G401.6 (cell line): ENCODE measurements around the gene NPTN.
"Not testable (repeated sequence)": the region's sequence is repeated elsewhere in the genome, so short reads cannot be mapped to it uniquely, and the experiment has no call there.

Experiments used
- FAIRE-seq: peaks from 2 replicates; lab custom pipeline; 2012; peaks lifted over from hg19 to GRCh38; lab: Jason Lieb, UNC

NPTN gene

DNA sequence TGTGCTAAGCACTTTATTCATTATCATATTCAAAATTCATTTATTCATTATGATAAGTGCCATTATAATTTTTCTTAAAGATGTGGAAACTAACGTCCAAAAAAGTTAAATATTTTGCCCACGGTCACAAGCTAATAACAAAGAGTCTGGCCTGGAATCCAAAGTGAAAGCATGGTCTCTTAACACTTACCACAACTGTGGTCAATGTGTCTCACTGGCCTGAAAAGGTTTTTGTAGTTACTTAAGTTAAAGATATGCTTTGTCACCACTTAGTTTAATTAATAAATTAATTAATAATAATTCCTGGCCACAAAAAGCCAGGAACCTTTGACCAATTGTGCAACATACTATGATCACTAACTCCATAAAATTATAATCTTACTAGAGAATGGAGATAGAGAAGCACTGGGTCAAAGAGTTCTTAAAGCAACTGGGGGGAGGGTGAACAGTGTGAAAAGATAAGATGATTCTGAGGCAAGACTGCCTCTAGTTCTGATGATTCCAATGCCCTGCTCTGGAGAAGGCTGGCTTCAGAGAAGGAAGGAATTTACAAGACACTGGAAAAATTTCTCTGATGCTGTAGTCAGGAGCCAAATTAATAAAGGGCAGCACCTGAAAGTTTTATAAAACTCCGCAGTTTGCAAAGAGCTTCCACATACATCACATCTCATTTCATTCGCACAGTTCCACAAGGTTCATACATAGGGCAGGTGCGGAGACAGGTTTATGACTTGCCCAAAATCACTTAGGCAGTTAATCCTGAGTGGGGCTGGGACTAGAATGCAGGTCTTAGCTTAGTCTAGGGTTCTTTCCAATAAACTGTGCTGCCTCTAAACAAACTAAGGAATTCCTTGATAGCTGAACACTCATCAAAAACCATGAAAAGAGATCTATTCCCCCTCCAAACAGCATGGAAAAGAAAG is 32.5 kb downstream of the NPTN start:
- FAIRE-seq = no peak

DNA sequence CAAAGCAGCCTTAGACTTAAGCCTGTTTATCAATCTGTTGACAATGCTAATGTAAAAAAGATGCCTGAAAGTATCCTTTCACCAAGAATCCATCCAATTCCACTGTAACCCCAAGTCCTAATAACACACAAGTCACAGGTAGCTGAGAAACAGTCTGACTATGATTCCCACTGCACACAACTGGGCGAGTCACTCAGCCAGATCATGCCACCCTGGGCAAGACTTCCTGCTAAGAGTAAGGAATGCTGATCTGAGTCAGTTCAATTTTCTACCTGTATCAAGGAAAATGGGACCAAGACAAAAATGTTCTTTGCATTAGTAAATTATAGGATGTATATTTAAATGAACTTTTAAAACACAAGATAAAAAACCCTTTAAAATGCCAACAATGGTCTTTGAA is 33.3 kb downstream of the NPTN start:
- FAIRE-seq = no peak

DNA sequence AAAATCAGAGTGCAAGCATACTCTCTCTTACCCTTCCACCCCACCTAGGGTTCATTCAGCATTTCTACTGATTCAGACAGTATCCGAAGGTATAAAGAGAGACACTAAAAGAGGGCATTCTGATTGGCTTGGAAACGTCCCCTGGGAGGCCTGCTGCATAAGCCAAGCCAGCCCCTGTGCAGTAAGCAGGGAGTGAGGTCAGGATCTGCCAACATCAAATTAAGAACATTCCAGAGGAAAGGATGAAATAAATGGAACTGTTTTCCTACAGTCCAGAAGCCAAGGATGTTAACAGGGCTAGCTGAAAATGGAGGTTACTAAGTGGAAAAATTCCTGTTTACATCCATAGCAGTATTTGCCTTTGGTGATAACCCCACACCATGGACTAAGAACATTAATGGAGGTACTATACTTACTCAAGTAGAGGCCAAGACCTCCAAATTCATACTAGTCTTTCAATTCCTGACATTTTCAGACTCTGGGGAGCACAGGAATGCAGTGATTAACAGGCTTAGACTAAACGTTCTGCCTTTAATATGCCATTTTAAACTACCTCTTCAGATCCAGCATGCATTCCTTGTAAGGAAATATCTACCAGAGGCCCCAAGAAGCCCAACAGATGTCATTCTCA is 34.5 kb downstream of the NPTN start:
- FAIRE-seq = no peak

DNA sequence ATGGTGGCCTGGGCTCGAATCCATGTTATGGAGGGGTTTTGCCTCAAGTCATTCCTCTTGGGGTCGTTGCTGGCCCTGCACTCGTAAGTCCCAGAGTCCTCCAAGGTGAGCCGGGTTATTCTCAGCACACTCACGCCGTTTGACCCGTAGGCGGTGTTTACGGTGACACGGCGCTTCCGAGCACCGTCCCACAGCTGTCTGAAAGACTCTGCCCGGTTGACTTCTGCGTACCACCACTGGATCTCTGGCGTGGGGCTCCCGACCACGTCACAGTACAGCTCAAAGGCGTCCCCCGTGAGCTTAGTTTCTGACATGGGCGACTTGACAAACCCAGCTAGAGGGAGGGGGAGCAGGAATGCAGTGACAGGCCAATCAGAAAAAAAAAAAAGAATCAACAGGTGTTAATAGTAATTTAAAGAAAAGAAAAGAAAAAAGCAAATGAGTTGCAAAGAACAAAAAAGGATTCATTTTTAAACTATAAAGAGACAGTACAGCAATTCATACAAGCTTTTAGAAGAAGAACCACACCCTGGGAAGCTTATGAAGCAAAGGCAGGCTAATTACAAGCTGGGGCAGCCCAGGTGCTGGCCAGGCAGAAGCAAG is 36.1 kb downstream of the NPTN start:
- FAIRE-seq = no peak

DNA sequence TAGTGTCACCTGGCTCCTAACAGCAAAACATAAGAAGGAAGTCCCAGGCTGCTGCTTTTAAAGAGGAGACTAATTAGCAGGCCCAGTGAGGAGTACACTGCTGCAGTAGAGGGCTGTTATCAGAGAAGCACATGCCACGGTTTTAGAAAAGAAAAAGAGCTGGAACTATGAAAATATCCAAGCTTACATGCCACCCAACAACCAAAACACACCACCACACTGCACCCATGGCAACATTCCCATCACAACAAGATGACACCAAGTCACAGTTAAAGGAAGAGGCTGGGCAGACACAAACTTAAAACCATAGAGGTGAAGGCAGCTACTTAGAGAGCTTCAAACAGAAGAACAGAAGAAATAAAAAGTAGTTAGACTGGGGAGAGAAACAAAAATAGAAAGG is 37.0 kb downstream of the NPTN start:
- FAIRE-seq = no peak

DNA sequence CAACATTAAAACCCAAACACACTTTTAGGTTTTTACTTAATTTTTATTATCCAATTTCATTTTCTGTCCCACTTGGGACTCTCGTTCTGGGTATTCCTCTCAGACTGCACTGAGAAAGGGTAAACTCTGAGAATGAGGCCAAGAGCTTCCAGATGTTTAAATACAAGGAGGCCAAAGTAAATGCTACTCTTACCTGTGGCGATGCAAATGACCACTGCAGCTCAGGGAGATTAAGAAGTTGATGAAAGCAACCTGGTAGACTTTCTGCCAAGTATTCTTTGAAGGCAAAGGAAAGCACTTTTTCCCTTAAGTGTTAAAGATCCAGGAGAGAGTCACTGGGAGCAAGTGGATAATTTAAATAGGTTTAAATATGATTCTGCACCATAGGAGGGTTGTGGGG is 39.1 kb downstream of the NPTN start:
- FAIRE-seq = no peak

DNA sequence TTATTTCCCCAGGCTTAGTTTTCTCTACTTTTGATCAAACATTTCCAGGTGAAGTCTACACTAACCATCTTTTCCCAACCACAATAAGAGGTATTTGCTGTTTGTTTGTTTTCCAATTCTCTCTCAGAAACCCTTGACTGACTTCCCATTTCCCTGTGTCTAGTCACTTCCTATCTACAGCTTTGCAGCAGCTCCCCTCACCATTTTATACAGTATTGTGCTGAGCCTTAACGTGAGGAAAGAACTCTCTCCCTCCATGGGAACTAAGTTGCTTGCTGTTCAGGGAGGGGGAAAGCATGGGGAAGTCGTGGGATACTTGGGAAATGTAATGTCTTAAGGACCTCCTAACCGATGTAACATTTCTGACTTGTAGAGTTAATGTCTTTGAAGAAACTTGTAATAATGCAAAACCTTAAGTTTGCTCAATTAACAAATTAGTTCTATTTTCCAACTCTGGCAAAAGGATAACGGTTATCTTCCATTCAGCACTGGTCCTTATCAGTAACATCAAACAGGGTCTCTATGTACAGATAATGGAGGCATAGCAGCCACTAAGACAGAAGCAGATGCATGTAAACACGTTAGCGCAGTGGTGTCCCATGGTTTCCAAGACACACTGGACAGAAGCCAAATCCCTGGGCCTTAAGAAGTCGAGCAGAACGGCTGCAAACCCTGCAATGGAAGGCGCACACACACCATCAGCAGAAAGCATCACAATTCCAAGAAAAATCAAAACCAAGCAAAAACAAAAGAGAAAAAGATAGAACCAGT is 39.7 kb downstream of the NPTN start:
- no peak for FAIRE-seq

DNA sequence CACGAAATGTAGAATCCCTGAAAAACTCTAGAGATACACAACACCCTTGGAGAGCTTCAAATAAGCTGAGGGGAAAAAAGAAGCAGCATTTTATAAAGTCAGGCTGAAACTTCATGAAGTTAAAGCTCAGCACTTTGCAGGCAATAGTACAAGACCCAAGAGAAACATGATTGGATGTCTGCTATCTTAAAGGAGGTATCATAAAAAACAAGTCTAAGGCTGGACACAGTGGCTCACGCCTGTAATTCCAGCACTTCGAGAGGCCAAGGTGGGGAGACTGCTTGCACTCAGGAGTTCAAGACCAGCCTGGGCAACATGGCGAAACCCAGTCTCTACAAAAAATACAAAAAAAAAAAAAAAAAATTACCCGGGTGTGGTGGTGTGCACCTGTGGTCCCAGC is 42.9 kb downstream of the NPTN start:
- FAIRE-seq = no peak

DNA sequence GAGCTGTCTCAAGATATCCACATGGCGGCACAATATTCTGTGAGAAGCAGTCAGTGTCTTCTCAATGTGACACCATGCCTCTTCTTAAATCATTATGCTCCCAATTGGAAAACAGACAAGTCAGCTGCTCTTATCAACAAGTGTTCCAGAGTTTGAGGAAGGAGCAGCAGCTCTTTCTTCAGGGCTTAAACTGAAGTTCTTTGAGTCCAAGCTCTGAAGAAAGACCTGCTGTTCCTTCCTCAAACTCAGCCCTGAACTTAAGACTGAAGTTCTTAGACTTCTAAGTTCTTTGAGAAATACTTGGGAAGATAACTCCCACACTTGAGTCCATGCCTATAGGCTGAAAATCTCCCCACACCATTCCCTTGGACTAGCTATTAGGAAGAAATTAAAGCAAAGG is 43.4 kb downstream of the NPTN start:
- FAIRE-seq = no peak

DNA sequence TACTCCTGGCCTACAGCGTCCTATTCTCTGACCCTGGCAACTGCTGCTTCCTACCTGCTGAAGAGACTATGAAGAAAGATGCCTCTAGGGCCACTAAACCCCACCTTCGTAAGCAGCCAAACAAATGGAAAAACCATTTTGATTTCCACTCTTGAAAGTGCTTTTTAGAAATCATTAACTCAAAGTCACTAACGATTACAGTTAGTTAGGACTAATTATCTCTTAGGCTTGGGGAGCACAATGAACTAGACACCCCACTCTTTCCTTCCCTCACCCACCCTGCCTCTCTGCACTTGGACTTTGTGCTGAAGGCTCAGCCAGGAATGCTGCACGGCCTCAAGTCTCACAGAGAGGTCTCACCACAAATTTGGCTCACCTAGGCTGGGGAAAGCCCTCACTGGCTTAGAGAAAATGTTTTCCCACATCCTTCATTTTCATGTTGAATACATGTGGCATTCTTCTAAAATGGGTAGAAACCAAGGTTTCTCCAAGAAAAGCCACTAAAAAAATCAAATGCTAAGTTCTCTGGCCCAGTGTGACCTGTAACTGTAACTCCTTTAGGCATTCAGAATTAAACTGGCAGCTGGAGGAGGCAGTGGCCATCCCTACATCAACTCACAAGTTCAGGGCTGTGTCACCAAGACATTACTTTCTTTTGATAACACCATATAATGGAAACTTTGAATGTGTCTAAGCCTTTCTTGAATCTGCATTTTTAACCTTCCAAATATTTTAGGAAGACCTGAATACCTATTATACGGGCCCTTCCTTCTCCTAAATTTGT is 47.1 kb downstream of the NPTN start:
- FAIRE-seq = no peak

DNA sequence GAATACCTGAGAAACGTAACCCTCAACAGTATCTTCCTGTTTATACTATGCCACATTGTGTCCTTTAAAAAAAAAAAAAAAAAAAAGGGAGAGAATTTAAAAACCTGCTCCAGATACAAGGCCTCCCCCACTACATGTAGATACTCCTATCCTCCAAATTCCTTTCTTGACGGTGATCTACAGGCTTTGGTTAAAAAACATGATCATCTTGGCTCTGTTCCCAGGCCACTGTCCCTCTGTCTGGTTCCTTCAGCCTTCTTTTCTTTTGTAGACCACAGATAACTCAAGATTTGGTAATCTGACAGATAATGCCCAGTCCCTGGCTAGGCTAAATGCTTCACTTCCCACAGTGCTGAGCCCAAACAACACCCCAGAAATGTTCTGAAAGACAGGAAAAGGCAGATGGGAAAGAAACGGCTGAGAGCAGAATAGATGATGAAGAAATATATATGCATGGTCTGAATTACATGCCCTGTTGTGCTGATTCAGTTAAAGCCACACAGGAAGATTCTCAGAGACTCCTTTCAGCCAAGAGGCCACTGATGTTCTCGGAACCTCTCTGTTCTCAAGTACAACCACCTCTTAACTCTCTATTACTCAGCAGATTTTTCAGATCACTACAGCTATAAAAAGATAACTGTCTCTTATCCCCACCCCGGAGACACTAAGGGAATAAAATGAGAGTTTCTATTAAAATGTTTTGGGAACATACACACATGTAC is 48.3 kb downstream of the NPTN start:
- no peak for FAIRE-seq

DNA sequence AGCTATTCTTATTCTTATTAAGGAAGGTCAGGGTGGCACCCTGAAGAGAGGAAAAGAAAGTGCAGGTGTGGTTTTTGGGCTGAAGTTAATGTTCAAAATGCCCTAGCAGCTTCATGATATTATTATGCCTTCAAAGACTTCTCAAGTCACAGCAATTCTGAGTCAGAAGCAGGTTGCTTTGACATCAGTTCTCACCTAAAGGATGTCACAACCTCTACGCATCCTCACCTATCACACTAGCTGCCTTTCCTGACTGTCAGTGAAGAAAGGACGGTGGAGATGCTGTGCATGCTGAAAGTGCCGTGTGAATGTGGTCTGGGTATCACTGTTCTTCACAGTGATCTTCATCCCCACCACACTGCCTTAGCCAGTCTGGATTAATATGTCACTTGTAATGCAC is 49.6 kb downstream of the NPTN start:
- FAIRE-seq = no peak

DNA sequence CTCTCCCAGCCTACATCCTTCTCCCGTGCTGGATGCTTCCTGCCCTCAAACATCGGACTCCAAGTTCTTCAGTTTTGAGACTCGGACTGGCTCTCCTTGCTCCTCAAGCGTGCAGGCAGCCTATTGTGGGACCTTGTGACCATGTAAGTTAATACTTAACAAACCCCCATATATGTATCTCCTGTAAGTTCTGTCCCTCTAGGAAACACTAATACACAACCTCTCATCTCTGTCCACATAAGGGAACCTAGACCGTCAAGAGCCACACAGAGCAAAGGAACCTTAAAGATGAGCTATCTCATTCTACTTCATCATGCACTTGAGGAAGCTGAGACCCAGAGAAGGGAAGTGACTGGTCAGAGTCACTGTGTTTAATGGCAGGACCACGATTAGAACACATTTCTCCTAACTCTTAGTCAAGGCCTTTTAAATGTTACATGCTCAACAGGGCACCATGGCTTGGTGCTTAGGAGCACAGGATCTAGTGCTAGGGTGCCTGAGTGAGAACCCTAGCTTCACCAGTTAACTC is 50.3 kb downstream of the NPTN start:
- no peak for FAIRE-seq

DNA sequence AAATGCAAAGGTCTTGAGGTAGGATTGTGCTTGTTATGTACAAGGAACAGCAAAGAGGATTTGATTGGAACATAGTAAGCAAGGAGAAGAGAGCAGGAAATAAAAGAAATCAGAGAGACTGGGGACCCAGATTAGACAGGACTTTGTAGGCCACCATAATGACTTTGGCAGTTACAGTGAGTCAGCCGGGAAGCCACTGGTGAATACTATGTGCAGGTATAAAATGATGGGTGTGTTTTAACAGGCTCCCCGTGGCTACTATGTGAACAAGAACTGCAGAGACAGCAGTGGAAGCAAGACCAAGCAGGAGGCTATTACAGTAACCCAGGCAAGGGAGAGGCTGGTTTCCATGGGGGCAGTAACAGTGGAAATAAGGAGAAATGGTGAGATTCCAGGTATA is 55.2 kb downstream of the NPTN start:
- FAIRE-seq = no peak

DNA sequence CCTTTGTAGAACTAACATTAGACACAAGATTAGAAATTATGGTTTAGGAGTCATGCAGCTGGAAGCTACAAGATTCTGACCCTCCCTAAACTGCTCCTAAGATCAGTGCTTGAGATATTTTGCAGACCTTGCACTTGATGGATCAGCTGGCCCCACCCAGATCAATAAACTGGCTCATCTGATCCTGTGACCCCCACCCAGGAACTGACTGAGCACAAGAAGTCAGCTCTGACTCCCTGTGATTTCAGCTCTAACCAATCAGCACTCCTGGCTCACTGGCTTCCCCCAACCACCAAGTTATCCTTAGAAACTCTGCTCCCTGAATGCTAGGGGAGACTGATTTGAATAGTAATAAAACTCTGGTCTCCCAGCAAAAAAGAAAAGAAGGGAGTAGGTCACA is 55.6 kb downstream of the NPTN start:
- FAIRE-seq = not testable (repeated sequence)

DNA sequence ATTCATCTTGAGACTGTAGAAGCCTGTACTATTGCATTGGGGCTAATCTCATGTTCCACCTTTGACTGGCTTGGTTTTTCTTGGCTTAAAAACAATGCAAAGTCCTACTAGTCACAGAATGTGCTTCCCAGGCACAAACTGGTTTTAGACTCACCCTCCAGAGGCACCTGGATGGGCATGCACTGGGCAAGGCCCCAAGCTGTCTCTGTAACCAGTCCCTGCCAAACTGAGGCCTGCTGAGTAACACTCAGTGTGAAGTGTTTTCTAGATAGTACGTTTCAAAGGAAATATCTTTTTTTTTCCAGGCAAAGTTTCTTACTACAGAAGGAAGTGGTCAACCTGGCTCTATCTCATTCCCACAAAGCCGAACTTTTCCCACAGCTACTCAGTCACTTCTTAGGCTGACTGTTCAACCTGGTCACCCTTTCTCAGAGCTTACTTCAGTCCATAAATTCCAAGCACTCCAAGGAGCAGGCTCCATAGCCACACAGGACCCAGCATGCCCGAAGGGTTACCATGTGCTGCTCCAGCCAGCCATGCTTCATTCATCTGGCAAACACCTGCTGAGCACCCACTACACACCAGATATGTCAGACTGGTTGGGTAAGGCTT is 57.4 kb downstream of the NPTN start:
- no peak for FAIRE-seq

DNA sequence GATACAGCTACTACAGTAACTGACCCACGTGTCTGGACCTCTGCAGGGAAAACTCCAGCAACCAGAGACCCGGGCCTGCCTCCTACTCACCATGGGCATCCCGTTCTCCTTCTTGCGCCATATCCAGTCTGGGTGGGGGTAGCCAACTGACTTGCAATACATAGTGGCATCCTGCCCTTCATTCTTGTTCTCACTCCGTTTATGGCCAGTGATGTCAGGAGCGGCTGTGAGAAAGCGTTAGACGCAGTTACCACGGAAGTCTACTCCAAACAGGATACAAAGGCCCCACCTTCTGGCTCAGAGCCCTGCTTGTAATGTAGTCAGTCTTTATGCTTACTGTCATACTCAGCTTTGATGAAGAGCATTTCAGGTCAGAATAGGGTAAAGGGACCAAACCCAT is 59.6 kb downstream of the NPTN start:
- FAIRE-seq = no peak

DNA sequence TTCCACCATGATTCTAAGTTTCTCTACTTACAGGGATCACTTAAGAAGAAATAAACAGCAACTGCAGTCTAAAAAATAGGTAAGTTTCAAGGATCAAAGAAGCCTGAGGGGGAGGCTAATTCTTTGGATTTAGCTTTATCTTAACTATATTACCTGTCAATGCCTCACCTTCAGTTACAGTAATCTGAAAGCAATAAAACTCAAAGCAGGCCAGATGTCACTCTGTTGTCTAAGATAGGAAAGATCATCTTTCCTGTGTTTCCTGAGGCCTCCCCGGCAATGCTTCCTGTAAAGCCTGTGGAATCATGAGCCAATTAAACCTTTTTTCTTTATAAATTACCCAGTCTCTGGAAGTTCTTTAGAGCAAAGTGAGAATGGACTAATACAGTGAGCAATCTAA is 60.2 kb downstream of the NPTN start:
- no peak for FAIRE-seq

DNA sequence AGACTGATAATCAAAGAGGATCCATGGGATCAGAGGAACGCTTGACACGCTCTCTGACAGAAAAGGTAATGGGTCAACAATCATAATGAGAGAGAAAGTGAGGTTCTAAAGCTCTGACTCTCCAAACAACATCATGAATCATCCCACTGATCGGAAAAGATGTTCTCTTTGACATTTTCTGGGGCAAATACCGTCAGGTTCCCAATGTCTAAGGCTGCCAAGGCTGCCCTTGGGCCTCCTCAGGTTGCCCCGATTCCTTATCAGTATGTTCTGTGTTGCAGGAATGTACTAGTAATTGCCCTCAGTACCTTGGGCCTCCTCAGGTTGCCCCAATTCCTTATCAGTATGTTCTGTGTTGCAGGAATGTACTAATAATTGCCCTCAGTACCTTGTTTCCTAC is 60.9 kb downstream of the NPTN start:
- FAIRE-seq = no peak

DNA sequence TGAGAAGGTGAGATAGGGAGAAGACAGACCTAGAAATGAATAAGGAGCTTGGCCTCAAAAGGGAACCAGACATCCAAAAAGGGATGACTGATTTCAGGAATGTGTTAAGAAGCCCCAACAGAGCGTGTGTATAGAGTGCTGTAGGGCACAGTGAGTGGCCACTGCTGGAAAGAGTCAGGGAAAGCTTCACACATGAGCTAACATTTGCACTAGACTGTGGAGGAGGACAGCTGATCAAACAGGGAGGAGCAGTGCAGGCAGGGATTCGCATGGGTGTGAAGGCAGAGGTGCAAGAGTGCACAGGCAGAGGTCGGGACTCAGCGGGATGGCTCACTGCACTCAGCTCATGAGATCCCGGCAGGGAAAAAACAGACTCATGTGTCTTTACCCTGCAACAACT is 61.8 kb downstream of the NPTN start:
- FAIRE-seq = no peak
